ENCODE results near the gene FRK.
"Not testable (repeated sequence)": the region's sequence is repeated elsewhere in the genome, so short reads cannot be mapped to it uniquely, and the experiment has no call there.

FRK gene

GRCh38 chr6:116004841-116005815 is 55.6 kb downstream of the FRK start:
- no peak for DNase-seq

- no peak for DNase-seq
These were observed 57.0 kb downstream of the FRK start for GRCh38 chr6:116003668-116004067.

- no peak for DNase-seq
These were observed 57.9 kb downstream of the FRK start for GRCh38 chr6:116002756-116003155.

GRCh38 chr6:115999235-115999634 is 61.5 kb downstream of the FRK start:
- no peak for DNase-seq

- DNase-seq: no peak
These were observed 62.6 kb downstream of the FRK start for GRCh38 chr6:115997990-115998585.

- no peak for DNase-seq
These were observed 74.7 kb downstream of the FRK start for GRCh38 chr6:115986026-115986425.

GRCh38 chr6:115984809-115985208 is 75.9 kb downstream of the FRK start:
- no peak for DNase-seq

GRCh38 chr6:115983998-115984397 is 76.7 kb downstream of the FRK start:
- no peak for DNase-seq

GRCh38 chr6:115982453-115982852 is 78.2 kb downstream of the FRK start:
- DNase-seq: no peak

- no peak for DNase-seq
These were observed 83.5 kb downstream of the FRK start for GRCh38 chr6:115977220-115977619.

GRCh38 chr6:115976321-115976870 is 84.3 kb downstream of the FRK start:
- no peak for DNase-seq

- DNase-seq: no peak
These were observed 88.0 kb downstream of the FRK start for GRCh38 chr6:115972679-115973078.

- no peak for DNase-seq
These were observed 88.9 kb downstream of the FRK start for GRCh38 chr6:115971785-115972184.

- no peak for DNase-seq
These were observed 90.8 kb downstream of the FRK start for GRCh38 chr6:115969930-115970273.

- DNase-seq: no peak
These were observed 91.3 kb downstream of the FRK start for GRCh38 chr6:115969207-115969929.

- DNase-seq: not testable (repeated sequence)
These were observed 100.4 kb downstream of the FRK start for GRCh38 chr6:115960286-115960685.

- no peak for DNase-seq
These were observed 101.7 kb downstream of the FRK start for GRCh38 chr6:115958958-115959357.

GRCh38 chr6:115954740-115955139 is 106.0 kb downstream of the FRK start:
- DNase-seq: no peak

GRCh38 chr6:115948751-115949150 is 111.9 kb downstream of the FRK start:
- DNase-seq: no peak

GRCh38 chr6:115947966-115948541 is 112.6 kb downstream of the FRK start:
- no peak for DNase-seq

GRCh38 chr6:115945812-115946211 is 114.9 kb downstream of the FRK start:
- no peak for DNase-seq

- no peak for DNase-seq
These were observed 115.4 kb downstream of the FRK start for GRCh38 chr6:115945306-115945705.

- DNase-seq: not testable (repeated sequence)
These were observed 115.9 kb downstream of the FRK start for GRCh38 chr6:115944829-115945228.
